ENCODE measurements around the gene SNX30.
A peak's percentile ranks its signal among the peaks of the same experiment; 100 is the strongest.
"Not testable (repeated sequence)": the region's sequence is repeated elsewhere in the genome, so short reads cannot be mapped to it uniquely, and the experiment has no call there.

Gene SNX30, protein sequence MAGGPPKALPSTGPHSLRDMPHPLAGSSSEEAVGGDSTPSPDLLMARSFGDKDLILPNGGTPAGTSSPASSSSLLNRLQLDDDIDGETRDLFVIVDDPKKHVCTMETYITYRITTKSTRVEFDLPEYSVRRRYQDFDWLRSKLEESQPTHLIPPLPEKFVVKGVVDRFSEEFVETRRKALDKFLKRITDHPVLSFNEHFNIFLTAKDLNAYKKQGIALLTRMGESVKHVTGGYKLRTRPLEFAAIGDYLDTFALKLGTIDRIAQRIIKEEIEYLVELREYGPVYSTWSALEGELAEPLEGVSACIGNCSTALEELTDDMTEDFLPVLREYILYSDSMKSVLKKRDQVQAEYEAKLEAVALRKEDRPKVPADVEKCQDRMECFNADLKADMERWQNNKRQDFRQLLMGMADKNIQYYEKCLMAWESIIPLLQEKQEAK

GRCh38 chr9:112750016-112750763 is at the start of gene SNX30:
TSS of gene SNX30 (plus strand) at chr9:112750760. CDS start at chr9:112751002, 242 bp downstream.
- DNase-seq = peak; percentile 71 to 83
- Mint-ChIP-seq H3K27me3 (no peaks in the 10 kb centered on the region), H3K9me3 (no peaks in the 10 kb centered on the region), H3K27ac (peak within 1 kb of the TSS; percentile 83 to 87), H3K4me3 (peak within 1 kb of the TSS; percentile 94), H3K4me1 (peaks cover 73% of the 10 kb centered on the region)
- peak; percentile 68 for ATAC-seq

DNA sequence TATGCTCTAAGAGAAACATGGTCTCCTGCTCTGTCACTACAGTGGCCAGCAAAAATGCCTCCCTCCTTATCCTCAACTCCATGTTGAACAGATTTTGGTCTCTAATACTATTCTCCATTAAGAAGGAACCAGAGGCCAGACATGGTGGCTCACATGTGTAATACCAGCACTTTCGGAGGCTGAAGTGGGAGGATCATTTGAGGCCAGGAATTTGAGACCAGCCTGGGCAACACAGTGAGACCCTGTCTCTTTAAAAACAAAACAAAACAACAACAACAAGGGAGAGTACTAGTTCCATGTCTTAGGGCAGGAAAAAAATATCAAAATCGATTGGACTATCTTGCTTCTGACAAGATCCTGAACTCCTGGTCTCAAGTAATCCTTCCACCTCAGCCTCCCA is 47.3 kb upstream of the SNX30 start:
- DNase-seq (no peak), ATAC-seq (no peak)
- H3K4me3 Mint-ChIP-seq = no peak overlapping the region
- H3K9me3 Mint-ChIP-seq = no peaks in the 10 kb centered on the region
- peaks cover 29% of the 10 kb centered on the region for H3K4me1 Mint-ChIP-seq
- H3K27ac Mint-ChIP-seq = no peak overlapping the region
- H3K27me3 Mint-ChIP-seq = no peaks in the 10 kb centered on the region

- Mint-ChIP-seq H3K9me3 (no peaks in the 10 kb centered on the region), H3K4me3 (no peak overlapping the region), H3K27me3 (no peaks in the 10 kb centered on the region), H3K4me1 (peaks cover 32% of the 10 kb centered on the region), H3K27ac (no peak overlapping the region)
- DNase-seq = no peak
- ATAC-seq = no peak
These were observed 44.7 kb upstream of the SNX30 start for GRCh38 chr9:112705768-112706427.

DNA sequence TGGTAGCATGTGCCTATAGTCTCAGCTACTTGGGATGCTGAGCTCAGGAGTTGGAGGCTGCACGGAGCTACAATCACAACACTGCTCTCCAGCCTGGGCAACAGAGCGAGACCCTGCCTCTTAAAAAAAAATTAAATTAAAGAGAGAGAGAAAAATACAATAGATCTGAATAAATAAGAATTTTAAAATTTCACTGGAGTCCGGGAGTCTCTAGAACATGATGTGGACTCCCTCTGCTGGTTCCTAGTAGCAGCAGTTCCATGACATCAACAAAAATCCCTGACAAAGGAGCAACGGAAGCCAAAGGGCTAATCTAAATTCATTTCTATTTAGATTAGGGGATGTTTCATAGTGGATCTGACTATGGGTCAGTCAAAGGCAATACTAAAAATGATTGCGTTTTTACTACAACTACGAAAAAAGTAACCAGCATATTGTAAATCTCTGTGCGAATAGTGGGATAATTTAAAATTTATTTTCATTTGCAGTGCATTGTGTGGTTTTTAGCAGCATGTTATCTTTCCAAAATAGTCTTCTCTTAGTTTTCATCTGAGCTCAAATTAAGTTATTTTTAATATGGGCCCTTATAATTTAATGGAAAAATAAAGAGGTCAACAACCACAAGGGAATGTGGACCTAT is 39.4 kb upstream of the SNX30 start:
- H3K4me1 Mint-ChIP-seq = peaks cover 50% of the 10 kb centered on the region
- H3K27me3 Mint-ChIP-seq = no peaks in the 10 kb centered on the region
- DNase-seq (no peak), ATAC-seq (no peak)
- H3K4me3 Mint-ChIP-seq = no peak overlapping the region
- no peaks in the 10 kb centered on the region for H3K9me3 Mint-ChIP-seq
- H3K27ac Mint-ChIP-seq = no peak overlapping the region

GRCh38 chr9:112712678-112713077 is 37.9 kb upstream of the SNX30 start:
- H3K27me3 Mint-ChIP-seq = no peaks in the 10 kb centered on the region
- H3K27ac Mint-ChIP-seq = no peak overlapping the region
- H3K4me3 Mint-ChIP-seq = no peak overlapping the region
- DNase-seq (no peak), ATAC-seq (no peak)
- no peaks in the 10 kb centered on the region for H3K9me3 Mint-ChIP-seq
- H3K4me1 Mint-ChIP-seq = peaks cover 52% of the 10 kb centered on the region

DNA sequence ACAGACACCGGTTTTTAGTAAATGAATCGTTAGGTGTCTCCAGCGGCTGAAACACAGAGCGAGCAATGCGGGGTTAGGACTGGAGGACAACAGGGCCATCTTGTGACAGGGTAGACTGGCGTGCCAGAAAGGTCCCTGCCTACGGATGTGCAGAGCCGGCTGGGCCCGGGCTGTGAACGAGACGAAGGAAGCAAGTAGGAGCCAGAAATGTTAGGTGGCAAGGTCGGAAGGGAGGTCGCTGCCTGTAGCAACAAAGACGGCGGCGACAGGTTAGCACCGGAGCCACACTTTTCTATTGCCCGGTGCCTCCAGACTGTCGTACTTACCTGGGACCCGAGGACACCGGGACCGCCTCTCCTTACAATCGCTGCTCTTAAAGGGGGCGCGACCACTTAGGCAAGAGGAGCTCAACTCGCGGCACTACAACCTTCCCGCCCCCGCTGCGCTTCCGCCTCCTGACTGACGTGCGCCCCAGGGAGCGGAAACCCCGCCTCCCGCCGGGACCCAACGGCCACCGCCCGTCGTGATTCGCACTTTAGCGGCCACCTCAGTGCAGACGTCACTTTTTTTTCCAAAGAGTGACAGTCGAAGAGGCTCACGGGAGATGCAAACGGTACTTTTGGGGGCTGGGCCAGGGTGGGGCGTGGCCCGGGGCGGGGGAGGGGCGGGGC is 32.8 kb upstream of the SNX30 start, which contains the start of gene INIP:
INIP (minus strand) TSS at position 457 of the 671 bp plus-strand sequence. CDS start 1,632 bp downstream, outside the sequence.
- Mint-ChIP-seq H3K27ac (peak within 1 kb of the TSS; percentile 95), H3K9me3 (no peaks in the 10 kb centered on the region), H3K4me1 (peaks cover 42% of the 10 kb centered on the region), H3K27me3 (no peaks in the 10 kb centered on the region), H3K4me3 (peak within 1 kb of the TSS; percentile 87 to 92)
- ATAC-seq (peak; percentile 94), DNase-seq (peak; percentile 97 to 99)

DNA sequence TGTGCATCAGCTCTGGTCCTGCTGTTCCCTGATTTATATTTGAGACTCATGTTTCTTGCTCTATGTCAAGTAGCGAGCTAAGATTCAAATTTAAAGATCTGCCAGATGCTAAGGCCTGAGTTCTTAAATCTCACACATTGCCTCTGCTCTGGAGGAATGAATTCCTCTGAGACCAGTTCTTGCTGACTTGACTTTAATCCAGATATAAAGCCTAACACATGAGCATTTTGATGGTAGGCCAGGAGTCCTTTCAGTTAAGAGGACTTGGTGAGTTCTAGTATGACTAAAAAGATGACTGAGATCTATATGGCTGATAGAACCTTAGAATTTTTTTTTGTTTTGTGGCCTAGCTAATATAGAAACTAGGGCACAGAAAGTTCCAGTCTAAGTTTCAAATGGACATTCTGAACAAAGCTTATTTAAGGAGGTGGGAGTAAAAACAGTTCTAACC is 31.3 kb upstream of the SNX30 start:
- Mint-ChIP-seq H3K9me3 (no peaks in the 10 kb centered on the region), H3K27ac (no peak overlapping the region), H3K4me1 (peaks cover 31% of the 10 kb centered on the region), H3K4me3 (no peak overlapping the region), H3K27me3 (no peaks in the 10 kb centered on the region)
- ATAC-seq = no peak
- DNase-seq = no peak

DNA sequence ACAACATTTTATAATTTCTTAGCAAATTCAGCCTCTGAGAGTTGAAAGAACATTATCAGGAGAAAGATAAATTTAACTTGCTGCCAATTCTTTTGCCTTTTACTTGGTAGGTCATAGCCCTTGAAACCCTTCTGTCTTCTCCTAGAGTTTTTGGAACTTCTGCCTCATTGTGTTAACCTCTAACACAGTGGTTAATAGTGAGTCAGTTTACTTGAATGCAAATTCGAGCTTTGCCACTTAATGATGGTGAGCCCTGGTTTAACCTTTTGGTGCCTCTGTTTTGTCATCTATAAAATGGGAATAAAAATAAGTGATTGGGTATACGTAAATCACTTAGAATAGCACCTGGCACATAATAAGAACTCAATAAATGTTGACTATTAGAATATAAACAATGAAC is 30.9 kb upstream of the SNX30 start:
- no peak overlapping the region for H3K27ac Mint-ChIP-seq
- peaks cover 27% of the 10 kb centered on the region for H3K4me1 Mint-ChIP-seq
- H3K9me3 Mint-ChIP-seq = no peaks in the 10 kb centered on the region
- H3K4me3 Mint-ChIP-seq = no peak overlapping the region
- DNase-seq (no peak), ATAC-seq (no peak)
- no peaks in the 10 kb centered on the region for H3K27me3 Mint-ChIP-seq

DNA sequence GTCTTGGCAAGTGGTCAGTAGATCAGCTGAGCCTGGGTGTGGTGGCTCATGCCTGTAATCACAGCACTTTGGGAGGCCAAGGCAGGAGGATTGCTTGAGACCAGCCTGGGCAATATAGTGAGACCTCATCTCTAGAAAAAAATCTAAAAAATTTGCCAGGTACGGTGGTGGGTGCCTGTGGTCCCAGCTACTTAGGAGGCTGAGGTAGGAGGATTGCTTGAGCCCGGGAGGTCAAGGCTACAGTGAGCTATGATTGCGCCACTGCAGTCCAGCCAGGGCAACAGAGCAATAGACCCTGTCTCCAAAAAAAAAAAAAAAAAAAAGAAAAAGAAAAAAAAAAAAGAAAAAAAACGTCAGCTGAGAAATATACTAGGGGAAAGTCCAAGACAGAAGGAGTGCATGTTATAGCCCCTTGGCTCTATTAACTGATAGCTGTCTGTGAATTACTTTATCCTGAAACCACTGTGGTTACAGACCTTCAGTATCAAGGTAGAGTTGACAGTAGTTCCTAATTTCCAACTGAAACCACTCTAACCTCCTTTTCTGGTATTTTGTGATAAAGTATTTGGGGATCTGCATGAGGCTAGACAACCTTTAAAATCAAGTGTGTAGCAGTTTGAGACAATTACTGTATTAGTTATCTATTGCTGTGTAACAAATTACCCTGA is 30.3 kb upstream of the SNX30 start:
- H3K27me3 Mint-ChIP-seq = no peaks in the 10 kb centered on the region
- no peak overlapping the region for H3K4me3 Mint-ChIP-seq
- peaks cover 25% of the 10 kb centered on the region for H3K4me1 Mint-ChIP-seq
- ATAC-seq (no peak), DNase-seq (no peak)
- no peak overlapping the region for H3K27ac Mint-ChIP-seq
- H3K9me3 Mint-ChIP-seq = no peaks in the 10 kb centered on the region

- H3K4me1 Mint-ChIP-seq = peaks cover 13% of the 10 kb centered on the region
- ATAC-seq, H3K9me3 Mint-ChIP-seq, H3K4me3 Mint-ChIP-seq, DNase-seq, H3K27me3 Mint-ChIP-seq, H3K27ac Mint-ChIP-seq: not testable (repeated sequence)
These were observed 27.8 kb upstream of the SNX30 start for GRCh38 chr9:112722749-112723148.

GRCh38 chr9:112725961-112726360 is 24.6 kb upstream of the SNX30 start:
- peak; percentile 12 for ATAC-seq

DNA sequence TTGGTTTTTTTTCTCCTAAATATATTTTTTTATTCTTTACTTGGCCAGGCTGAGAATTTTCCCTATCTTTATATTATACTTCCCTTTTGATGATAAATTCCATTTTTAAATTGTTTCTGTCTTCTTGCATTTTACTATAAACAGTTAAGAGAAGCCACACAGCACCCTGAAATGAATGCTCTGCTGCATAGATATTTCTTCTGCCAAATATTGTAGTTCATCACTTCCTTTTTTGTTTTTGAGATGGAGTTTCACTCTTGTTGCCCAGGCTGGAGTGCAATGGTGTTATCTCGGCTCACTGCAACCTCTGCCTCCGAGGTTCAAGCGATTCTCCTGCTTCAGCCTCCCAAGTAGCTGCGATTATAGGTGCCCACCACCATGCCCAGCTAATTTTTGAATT is 24.1 kb upstream of the SNX30 start:
- Mint-ChIP-seq H3K27ac (no peak overlapping the region), H3K27me3 (no peaks in the 10 kb centered on the region), H3K4me3 (no peak overlapping the region), H3K9me3 (no peaks in the 10 kb centered on the region), H3K4me1 (no peaks in the 10 kb centered on the region)
- ATAC-seq (no peak), DNase-seq (no peak)

More at GRCh38 chr9:112725961-112726360, 24.6 kb upstream of the SNX30 start:
- Mint-ChIP-seq H3K27me3 (no peaks in the 10 kb centered on the region), H3K9me3 (no peaks in the 10 kb centered on the region), H3K27ac (no peak overlapping the region), H3K4me3 (no peak overlapping the region), H3K4me1 (no peaks in the 10 kb centered on the region)
- DNase-seq = no peak

- ATAC-seq (no peak), DNase-seq (no peak)
- no peaks in the 10 kb centered on the region for H3K9me3 Mint-ChIP-seq
- H3K27ac Mint-ChIP-seq = no peak overlapping the region
- no peaks in the 10 kb centered on the region for H3K4me1 Mint-ChIP-seq
- no peaks in the 10 kb centered on the region for H3K27me3 Mint-ChIP-seq
- no peak overlapping the region for H3K4me3 Mint-ChIP-seq
These were observed 22.2 kb upstream of the SNX30 start for GRCh38 chr9:112728401-112728800.

DNA sequence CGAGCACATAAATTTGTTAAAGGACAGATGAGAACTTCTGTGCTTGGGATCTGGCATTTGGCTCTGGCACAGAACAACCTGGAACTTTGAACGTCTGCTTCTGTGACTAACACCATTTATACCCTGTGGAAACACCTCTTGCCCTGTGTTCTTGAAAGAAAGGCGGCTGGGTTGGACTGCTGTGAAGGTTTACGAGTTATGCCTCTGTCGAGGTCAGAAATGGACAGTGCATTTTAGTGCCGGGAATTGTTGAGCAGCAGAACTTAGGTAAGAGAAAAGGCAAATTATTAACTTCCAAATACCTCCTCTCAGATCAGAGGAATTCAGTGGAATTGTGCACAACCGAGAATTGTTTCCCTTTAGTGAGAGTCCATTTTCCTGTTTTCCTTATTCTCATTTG is 18.6 kb upstream of the SNX30 start:
- DNase-seq (no peak), ATAC-seq (no peak)
- Mint-ChIP-seq H3K4me3 (no peak overlapping the region), H3K27ac (no peak overlapping the region), H3K9me3 (no peaks in the 10 kb centered on the region), H3K27me3 (no peaks in the 10 kb centered on the region), H3K4me1 (no peaks in the 10 kb centered on the region)
